BE2C (cell line): ENCODE data around the gene GDF15.
"Not testable (repeated sequence)": the region's sequence is repeated elsewhere in the genome, so short reads cannot be mapped to it uniquely, and the experiment has no call there.

ENCODE experiments used
- DNase-seq: peaks from one replicate; pipeline ENCODE4 v3.0.0-alpha.2; 2020
- H3K27me3 ChIP-seq: fragments of 250-450 bp; sonication (Bioruptor Pico); 2 replicates; pipeline ENCODE4 v1.5.1; 2020; ENCODE audit warnings: mild to moderate bottlenecking
- H3K36me3 ChIP-seq: fragments of 250-450 bp; sonication (Bioruptor Pico); 2 replicates; pipeline ENCODE4 v1.5.1; 2020; ENCODE audit warnings: mild to moderate bottlenecking
- H3K4me1 ChIP-seq: fragments of 250-450 bp; sonication (Bioruptor Pico); 2 replicates; pipeline ENCODE4 v1.5.1; 2020
- H3K4me3 ChIP-seq: 2 replicates; pipeline ENCODE4 v1.5.1; 2011; ENCODE audit warnings: low read depth, low read length
- H3K9me3 ChIP-seq: fragments of 250-450 bp; sonication (Bioruptor Pico); 2 replicates; pipeline ENCODE4 v1.5.1; 2020
- TF ChIP-seq, protein P1 (sequence below): IDR thresholded peaks from 2 replicates; pipeline ENCODE4 v1.5.1; 2012; ENCODE audit warnings: mild to moderate bottlenecking, low read depth, low read length

Gene GDF15

DNA sequence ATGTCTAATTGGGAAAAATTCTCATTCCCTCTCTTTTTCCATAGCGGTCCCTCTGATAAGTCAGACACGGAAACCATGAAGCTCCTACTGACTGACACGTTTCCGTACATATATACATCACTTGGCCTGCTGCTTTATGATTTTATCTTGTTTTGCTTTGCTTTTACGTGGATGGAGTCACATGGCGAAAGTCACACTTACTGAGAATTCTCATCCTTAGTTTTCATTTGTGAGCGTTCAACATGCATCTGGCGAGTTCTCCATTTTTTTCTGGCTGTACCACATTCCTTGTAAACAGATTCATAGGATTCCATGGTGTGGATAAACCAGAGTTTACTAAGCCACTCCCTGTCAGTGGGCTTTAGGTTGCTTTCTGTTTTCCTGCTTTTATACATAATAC is 24.3 kb upstream of the GDF15 start:
- Histone ChIP-seq H3K36me3 (no peaks in the 10 kb centered on the region), H3K4me1 (peaks cover 10% of the 10 kb centered on the region), H3K4me3 (no peak overlapping the region), H3K9me3 (no peaks in the 10 kb centered on the region; the same call in 1 of the 2 replicates), H3K27me3 (no peaks in the 10 kb centered on the region)
- DNase-seq: no peak
- TF ChIP-seq, protein P1, sequence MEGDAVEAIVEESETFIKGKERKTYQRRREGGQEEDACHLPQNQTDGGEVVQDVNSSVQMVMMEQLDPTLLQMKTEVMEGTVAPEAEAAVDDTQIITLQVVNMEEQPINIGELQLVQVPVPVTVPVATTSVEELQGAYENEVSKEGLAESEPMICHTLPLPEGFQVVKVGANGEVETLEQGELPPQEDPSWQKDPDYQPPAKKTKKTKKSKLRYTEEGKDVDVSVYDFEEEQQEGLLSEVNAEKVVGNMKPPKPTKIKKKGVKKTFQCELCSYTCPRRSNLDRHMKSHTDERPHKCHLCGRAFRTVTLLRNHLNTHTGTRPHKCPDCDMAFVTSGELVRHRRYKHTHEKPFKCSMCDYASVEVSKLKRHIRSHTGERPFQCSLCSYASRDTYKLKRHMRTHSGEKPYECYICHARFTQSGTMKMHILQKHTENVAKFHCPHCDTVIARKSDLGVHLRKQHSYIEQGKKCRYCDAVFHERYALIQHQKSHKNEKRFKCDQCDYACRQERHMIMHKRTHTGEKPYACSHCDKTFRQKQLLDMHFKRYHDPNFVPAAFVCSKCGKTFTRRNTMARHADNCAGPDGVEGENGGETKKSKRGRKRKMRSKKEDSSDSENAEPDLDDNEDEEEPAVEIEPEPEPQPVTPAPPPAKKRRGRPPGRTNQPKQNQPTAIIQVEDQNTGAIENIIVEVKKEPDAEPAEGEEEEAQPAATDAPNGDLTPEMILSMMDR: no peak

DNA sequence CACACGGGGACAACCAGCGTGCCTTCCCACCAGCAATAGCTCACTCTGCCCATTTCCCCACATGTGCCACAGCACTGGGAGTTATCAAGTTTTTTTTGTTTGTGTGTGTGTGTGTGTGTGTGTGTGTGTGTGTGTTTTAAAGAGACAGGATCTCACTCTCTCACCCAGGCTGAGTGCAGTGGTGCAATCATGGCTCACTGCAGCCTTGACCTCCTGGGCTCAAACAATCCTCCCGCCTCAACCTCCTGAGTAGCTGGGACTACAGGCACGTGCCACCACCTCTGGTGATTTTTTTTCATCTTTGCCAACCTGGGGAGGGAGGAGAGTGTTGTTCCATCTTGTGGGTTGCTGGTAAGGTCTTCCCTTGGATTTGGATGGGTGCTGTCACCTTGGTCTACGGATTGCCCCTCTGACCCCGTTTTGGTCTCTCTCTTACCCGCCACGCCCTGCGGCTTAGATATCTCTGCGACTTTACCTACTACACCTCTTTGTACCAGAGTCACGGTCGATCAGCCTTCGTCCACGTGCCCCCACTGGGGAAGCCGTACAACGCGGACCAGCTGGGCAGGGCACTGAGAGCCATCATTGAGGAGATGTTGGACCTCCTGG is 22.9 kb upstream of the GDF15 start:
- H3K4me3 ChIP-seq: no peak overlapping the region
- TF ChIP-seq, protein P1: no peak
- H3K27me3 ChIP-seq: no peaks in the 10 kb centered on the region
- DNase-seq: no peak
- H3K4me1 ChIP-seq: peaks cover 10% of the 10 kb centered on the region
- no peaks in the 10 kb centered on the region for H3K9me3 ChIP-seq
- H3K36me3 ChIP-seq: no peaks in the 10 kb centered on the region

DNA sequence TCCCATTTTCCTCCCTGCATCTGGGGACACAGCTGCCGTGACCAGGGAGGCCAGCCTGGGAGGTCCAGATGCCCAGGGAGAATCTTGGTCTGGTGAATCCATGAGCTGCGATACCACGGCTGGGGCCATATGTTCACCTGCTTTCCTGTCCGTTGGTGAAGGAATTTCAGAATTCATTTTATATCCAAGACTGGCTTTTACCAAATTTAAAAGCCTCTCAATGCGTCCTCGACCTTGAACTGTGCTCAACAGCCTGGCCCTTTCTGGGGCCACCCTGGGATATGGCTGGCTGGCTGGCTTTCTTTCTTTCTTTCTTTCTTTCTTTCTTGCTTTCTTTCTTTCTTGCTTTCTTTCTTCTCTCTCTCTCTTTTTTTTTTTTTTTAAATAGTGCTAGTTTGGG is 22.2 kb upstream of the GDF15 start:
- Histone ChIP-seq H3K36me3 (no peaks in the 10 kb centered on the region), H3K27me3 (no peaks in the 10 kb centered on the region), H3K9me3 (no peaks in the 10 kb centered on the region), H3K4me3 (no peak overlapping the region), H3K4me1 (peaks cover 10% of the 10 kb centered on the region)
- TF ChIP-seq, protein P1: no peak
- no peak for DNase-seq

DNA sequence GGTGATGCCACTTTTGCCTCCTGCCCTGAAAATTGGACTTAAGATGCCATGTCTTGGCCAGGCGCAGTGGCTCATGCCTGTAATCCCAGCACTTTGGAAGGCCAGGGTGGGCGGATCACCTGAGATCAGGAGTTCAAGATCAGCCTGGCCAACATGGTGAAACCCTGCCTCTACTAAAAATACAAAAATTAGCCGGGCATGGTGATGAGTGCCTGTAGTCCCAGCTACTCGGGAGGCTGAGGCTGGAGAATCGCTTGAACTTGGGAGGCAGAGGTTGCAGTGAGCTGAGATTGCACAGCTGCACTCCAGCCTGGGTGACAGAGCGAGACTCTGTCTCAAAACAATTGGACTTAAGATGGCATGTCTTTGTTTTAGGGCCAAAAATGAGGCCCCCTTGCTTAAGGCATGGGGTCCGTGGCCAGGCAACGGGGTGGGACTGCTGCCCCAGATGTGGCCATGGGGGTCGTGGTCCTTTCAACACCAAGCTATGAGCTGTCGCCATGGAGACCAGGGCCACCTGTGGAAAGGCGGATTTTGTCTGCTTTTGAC is 21.6 kb upstream of the GDF15 start:
- not testable (repeated sequence) for H3K9me3 ChIP-seq, DNase-seq, H3K27me3 ChIP-seq, H3K4me1 ChIP-seq, H3K36me3 ChIP-seq
- peak overlapping the region; percentile 25; the same call in 1 of the 2 replicates for H3K4me3 ChIP-seq

DNA sequence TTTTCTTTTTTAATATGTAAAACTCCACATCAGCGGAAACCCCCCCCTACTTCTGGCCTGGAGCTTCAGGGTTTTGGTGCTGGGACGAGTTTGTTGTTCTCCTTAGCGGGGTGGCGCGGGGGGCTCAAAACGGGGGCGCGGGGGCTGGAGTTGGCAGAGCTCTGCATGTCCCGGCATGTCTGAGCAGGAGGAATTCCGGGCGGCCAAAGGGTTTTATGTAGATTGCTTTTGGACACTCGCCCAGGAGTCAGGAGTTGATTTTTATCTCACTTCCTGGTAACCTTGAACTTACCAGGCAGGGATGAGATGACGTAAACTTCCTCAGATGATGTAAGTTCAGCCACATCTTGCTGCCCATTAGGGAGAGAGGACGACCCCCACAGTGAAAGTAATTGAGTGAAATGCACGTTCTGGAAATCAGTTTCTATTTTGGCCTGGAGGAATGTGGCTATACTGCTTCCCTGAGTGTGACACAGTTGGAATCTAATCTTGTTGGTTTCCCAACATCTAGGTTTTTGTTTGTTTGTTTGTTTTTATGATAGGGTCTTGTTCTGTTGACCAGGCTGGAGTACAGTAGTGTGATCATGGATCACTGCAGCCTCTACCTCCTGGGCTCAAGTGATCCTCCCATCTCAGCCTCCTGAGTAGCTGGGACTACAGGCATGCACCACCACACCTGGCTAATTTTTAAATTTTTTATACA is 21.0 kb upstream of the GDF15 start:
- Histone ChIP-seq H3K36me3 (no peaks in the 10 kb centered on the region), H3K27me3 (no peaks in the 10 kb centered on the region), H3K4me1 (peaks cover 10% of the 10 kb centered on the region), H3K9me3 (no peaks in the 10 kb centered on the region), H3K4me3 (peak overlapping the region; percentile 25; the same call in 1 of the 2 replicates)
- DNase-seq: peak; percentile 84
- TF ChIP-seq, protein P1: no peak

DNA sequence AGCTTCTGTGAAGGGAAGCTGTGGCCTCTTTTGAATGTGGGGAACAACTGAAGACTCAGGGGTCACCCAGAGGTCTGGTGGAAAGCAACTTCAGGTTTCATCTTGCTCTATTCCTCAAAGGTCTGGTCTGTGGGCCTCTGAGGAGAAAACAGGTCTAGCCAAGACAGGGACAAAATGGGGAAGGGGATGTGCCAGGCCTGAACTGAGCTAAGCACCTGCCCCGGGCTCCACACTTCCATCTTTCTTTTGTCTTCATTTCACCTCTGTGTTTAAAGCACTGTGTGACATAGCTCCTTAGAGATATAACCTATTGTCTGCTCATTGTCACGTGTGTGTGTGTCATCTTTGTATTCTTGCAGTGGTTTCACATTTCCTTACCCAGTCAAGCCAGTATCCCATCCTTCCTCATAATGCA is 19.9 kb upstream of the GDF15 start:
- no peak overlapping the region for H3K4me3 ChIP-seq
- H3K36me3 ChIP-seq: no peaks in the 10 kb centered on the region
- H3K27me3 ChIP-seq: no peaks in the 10 kb centered on the region
- peaks cover 10% of the 10 kb centered on the region for H3K4me1 ChIP-seq
- H3K9me3 ChIP-seq: no peaks in the 10 kb centered on the region
- TF ChIP-seq, protein P1: no peak
- DNase-seq: no peak
